HG03378 (cell line): ENCODE results near the gene PLEKHD1.
"Not testable (repeated sequence)": the region's sequence is repeated elsewhere in the genome, so short reads cannot be mapped to it uniquely, and the experiment has no call there.

Experiments used
- ATAC-seq: cut with Tn5 transposase; IDR thresholded peaks from one replicate; pipeline ENCODE4 v1.9.1; 2021; ENCODE audit warnings: mild to moderate bottlenecking, moderate library complexity; ENCODE audit not compliant: unreplicated experiment

PLEKHD1 gene

GRCh38 chr14:69480136-69480535, 4.4 kb upstream of the PLEKHD1 start:
- no peak for ATAC-seq

- ATAC-seq = peak; percentile 87
Measured at GRCh38 chr14:69481815-69482568, 2.5 kb upstream of the PLEKHD1 start.

GRCh38 chr14:69483765-69484443, 624 bp upstream of the PLEKHD1 start:
- ATAC-seq = no peak

GRCh38 chr14:69485315-69485660, 760 bp downstream of the PLEKHD1 start:
- ATAC-seq = no peak

GRCh38 chr14:69485701-69486100, 1.2 kb downstream of the PLEKHD1 start:
- ATAC-seq = no peak

DNA sequence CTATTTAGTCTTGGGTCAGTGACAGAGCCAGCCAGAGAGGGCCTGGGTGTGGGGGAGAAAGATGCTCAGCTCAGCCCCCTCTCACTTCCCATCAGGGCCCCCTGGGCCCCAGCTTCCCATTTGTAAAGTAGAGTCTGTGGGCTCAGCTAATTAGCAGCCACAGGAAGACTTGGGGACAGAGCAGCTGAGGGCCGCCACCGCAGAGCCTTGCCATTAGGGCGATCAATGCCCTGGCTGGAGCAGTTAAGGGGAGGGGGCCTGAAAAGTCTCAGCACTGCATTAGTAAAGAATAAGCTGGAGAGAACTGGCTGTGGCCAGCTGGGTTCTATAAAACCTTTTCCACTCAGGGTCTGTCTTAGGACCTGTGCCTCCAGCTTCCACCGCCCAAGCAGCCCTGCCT, 2.7 kb downstream of the PLEKHD1 start:
- no peak for ATAC-seq

DNA sequence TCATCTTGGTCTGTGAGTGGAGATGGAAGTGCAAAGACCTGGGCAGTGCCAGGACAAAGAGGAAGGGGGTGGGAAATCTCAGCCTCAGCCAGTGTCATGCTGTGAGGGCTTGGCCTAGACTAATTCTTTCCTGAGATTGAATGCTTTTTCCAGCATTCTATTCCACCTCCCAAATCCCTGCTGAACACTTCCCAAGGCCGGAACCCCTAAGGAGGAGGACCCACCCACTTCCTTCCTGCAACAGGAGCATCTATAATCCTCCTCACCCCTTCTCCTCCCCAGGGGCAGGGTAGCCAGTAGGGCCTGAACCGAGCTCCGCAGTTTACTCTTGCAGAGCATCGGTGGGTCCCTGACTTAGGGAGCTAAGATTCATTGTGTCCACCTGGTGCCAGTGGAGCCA, 3.2 kb downstream of the PLEKHD1 start:
- no peak for ATAC-seq

DNA sequence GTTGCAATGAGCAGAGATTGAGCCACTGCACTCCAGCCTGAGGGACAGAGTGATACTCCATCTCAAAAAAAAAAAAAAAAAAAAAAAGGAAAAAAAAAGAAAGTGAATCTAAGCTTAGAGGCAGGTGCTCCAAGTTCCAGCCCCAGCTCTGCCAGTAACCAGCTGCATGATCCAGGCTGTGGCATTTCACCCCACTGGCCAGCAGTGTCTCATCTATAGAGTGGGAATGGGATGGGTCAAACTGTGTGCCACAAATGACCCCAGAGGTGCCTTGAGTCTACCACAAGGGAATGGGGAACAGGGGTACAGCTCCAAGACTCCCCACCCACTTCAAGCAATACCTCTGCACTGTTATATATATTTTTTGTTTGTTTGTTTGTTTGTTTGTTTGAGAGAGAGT, 5.0 kb downstream of the PLEKHD1 start:
- ATAC-seq = no peak

DNA sequence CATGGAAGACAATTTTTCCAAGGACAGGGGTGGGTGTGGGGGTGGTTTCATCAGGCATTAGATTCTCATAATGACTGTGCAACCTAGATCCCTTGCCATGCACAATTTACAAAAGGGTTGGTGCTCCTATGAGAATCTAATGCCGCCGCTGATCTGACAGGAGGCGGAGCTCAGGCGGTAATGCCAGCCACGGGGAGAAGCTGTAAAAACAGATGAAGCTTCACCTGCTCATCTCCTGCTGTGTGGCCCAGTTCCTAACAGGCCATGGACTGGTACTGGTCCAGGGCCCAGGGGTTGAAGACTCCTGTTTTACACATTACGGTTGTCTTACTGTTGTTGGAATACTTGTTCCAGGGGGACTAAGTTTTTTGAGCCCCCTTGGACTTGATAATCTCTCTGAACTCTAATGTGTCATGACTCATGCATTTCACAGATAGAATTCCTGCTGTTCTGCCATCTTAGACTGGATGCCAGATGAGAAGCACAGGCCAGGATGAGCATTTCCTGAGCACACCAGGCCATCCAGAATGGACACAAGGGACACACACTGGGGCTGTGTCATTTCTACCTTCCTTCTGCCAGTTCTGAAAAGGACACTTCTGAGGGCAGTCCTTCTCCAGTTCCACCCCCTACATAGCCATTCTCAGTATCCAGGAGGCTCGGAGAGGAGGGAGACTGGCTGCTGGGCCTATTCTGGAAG, 5.8 kb downstream of the PLEKHD1 start:
- ATAC-seq = no peak

GRCh38 chr14:69491193-69491592, 6.7 kb downstream of the PLEKHD1 start:
- ATAC-seq = no peak

GRCh38 chr14:69493038-69493437, 8.5 kb downstream of the PLEKHD1 start:
- no peak for ATAC-seq

DNA sequence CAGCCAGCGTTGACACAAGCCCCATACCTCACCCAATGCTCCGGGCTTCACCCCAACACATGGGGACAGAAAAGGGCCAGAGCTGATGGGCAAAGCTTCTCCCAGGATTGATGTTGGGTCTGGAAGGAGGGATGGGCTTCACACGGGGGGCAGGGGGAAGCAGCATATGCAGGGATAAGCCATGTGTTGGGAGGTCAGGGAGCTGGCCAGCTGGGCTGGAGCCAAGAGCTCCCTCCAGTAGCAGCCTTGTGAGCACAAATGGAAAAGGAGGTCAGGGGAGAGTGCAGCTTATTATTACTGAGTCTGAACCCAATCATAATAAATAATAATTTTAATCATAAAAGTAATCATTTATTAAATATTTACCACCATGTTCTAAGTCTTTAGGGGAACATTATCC, 9.3 kb downstream of the PLEKHD1 start:
- no peak for ATAC-seq

DNA sequence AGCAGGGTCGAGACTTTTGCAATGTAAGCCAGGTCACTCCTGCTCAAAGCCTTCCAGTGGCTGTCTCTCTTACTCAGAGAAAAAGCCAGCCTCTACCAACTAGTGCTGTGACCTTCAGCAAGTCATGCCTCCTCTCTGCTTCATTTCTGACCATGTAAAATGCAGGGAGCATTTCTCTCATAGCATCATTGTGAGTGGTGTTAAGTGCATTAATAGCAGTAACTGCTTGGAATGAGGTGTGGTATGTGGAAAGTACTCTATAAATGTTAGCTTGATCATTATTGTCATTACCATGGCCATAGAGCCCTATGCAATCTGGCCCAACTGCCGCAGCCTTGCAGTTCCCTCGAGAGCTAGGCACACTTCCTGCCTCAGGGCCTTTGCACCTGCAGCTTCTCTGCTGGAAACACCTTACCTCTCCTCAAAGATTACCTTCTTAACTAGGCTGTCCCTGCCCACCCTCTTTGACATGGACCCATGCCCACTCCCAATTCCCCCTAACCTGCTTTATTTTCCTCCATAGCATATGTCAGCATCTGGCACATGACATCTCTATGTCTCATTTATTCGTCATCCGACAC, 10.9 kb downstream of the PLEKHD1 start:
- no peak for ATAC-seq

DNA sequence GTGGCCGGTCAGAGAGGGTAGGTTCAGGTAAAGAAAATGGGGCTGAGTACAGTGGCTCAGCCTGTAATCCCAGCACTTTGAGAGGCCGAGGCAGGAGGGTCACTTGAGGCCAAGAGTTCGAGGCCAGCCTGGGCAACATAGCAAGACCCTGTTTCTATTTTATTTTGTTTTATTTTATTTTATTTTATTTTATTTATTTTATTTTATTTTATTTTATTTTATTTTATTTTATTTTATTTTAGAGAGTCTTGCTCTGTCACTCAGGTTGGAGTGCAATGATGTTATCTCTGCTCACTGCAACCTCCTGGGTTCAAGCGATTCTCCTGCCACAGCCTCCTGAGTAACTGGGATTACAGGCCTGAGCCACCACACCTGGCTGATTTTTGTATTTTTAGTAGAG, 13.3 kb downstream of the PLEKHD1 start:
- ATAC-seq = not testable (repeated sequence)

- not testable (repeated sequence) for ATAC-seq
Measured at GRCh38 chr14:69498286-69498685, 13.8 kb downstream of the PLEKHD1 start.

DNA sequence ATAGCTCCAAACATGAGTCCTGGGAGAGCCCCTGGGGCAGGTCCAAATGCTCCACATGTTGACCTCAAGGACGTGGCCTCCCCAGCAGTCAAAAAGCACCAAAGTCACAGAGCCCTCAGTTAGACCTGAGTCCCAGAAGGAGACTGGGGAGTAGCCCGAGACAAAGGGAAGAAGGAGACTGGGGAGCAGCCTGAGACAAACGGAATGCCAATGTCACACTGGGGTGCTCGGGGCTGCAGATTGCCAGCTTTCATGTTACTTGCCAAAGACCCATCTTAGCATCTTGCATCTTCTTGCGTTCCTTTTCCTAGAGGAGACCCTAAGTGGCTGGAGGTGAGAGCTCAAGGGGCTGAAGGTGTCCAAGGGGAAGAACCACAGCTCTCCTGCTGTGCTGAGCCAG, 14.9 kb downstream of the PLEKHD1 start:
- no peak for ATAC-seq

GRCh38 chr14:69500096-69500495, 15.6 kb downstream of the PLEKHD1 start:
- ATAC-seq = no peak

- no peak for ATAC-seq
Measured at GRCh38 chr14:69500736-69501135, 16.2 kb downstream of the PLEKHD1 start.

- no peak for ATAC-seq
Measured at GRCh38 chr14:69501423-69501838, 16.9 kb downstream of the PLEKHD1 start.

GRCh38 chr14:69504775-69505174, 20.2 kb downstream of the PLEKHD1 start:
- ATAC-seq = no peak

DNA sequence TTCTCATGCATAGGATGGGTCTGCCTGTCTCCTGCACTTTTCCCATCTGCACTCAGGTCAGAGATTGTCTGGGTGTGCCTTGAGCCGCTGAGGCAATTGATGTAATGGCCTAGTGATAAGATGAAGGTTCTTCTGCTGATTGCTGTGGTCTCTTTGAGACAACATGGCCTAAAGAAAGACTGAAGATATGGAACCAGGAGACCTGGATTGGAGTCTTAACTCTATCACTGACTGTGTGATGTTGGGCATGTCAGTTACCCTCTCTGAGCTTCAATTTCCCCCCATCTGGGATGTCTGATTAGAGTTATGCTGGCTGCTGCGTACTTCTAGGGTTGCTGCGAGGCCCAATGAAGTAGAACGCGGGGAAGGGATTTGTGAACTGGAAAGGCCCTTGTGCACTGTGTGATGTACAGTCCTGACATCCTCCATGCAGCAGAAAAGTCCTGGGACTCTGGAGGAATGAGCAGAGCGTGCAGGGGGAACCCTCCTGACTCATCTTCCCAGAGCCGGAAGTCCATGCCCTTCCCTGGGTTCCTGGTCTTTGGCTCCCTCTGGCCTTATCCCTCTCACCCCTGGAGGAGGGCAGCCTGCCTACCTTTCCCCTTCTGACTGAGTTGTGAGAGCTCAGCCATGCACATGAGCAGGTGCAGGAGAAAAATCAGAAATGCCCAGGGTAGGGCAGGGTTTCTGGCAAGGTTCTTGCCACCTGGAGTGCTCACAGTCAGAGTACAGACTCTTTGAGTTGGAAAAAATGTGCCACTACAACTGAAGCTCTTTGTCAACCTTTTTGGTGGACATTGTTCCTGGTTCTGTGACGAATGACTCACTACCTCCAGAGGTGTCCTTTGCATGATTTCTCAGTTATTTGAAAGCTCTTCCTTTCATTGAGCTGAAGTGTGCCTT, 21.1 kb downstream of the PLEKHD1 start:
- no peak for ATAC-seq
